H1 (cell line): ENCODE data around the gene PPP1R12B.

Experiments
- BRCA1 ChIP-seq: IDR thresholded peaks from 2 replicates; pipeline ENCODE4 v1.6.1; 2012; ENCODE audit warnings: low read depth, low read length, improper control_type of control experiment
- E2F6 ChIP-seq: IDR thresholded peaks from 2 replicates; pipeline ENCODE4 v1.6.1; 2012; ENCODE audit warnings: inconsistent platforms
- EP300 ChIP-seq, 2 experiments: IDR thresholded peaks; 1 replicate in 1 of 2; 2 replicates in 1 of 2; pipeline ENCODE4 v1.6.1; 2011 to 2012; ENCODE audit warnings: low read depth in 2 of 2, low read length in 2 of 2, mild to moderate bottlenecking in 2 of 2, borderline replicate concordance in 1 of 2, inconsistent platforms in 1 of 2, moderate library complexity in 1 of 2
- JUN ChIP-seq: IDR thresholded peaks from 2 replicates; pipeline ENCODE4 v1.6.1; 2011; ENCODE audit warnings: low read depth, mild to moderate bottlenecking, improper control_type of control experiment, low read length
- POLR2A ChIP-seq, 2 experiments: IDR thresholded peaks; 1 replicate in 1 of 2; 2 replicates in 1 of 2; pipeline ENCODE4 v1.6.1; 2011; ENCODE audit warnings: low read depth in 2 of 2, low read length in 2 of 2, mild to moderate bottlenecking in 2 of 2; ENCODE audit errors: control extremely low read depth in 1 of 2
- POLR2AphosphoS5 ChIP-seq: IDR thresholded peaks from 2 replicates; pipeline ENCODE4 v1.6.1; 2011; ENCODE audit warnings: low read depth, low read length
- RFX5 ChIP-seq: IDR thresholded peaks from 2 replicates; pipeline ENCODE4 v1.6.1; 2011; ENCODE audit warnings: low read depth, low read length, improper control_type of control experiment, borderline replicate concordance
- TAF1 ChIP-seq: IDR thresholded peaks from 2 replicates; pipeline ENCODE4 v1.6.1; 2011; ENCODE audit warnings: mild to moderate bottlenecking, low read depth, low read length
- TBP ChIP-seq: IDR thresholded peaks from 2 replicates; pipeline ENCODE4 v1.6.1; 2011; ENCODE audit warnings: low read depth, low read length, improper control_type of control experiment
- USF2 ChIP-seq: IDR thresholded peaks from 2 replicates; pipeline ENCODE4 v1.6.1; 2011; ENCODE audit warnings: low read length, improper control_type of control experiment
- TF ChIP-seq, protein P1 (sequence below), 3 experiments: IDR thresholded peaks; 1 replicate in 2 of 3; 2 replicates in 1 of 3; pipeline versions ENCODE4 v1.5.1 to v1.6.1; 2011; ENCODE audit warnings: low read length in 3 of 3, mild to moderate bottlenecking in 3 of 3, inconsistent platforms in 2 of 3, low read depth in 1 of 3, moderate library complexity in 1 of 3; ENCODE audit not compliant: insufficient read depth in 1 of 3; ENCODE audit errors: control extremely low read depth in 1 of 3
- TF ChIP-seq, protein P2 (sequence below): IDR thresholded peaks from 2 replicates; pipeline ENCODE4 v1.6.1; 2012; ENCODE audit warnings: inconsistent platforms

- TF ChIP-seq USF2 (no peak), TAF1 (no peak), BRCA1 (no peak), JUN (no peak), POLR2AphosphoS5 (no peak), RFX5 (no peak), TBP (no peak), E2F6 (no peak), EP300 (IDR thresholded peaks at IDR 0.05; ENCODE audit: borderline replicate concordance in 1 of 2, low read depth in 2 of 2, low read length in 2 of 2) (no peak), POLR2A (IDR thresholded peaks at IDR 0.05; ENCODE audit: control extremely low read depth in 1 of 2, low read depth in 2 of 2, low read length in 2 of 2) (no peak)
- TF ChIP-seq, protein P1, sequence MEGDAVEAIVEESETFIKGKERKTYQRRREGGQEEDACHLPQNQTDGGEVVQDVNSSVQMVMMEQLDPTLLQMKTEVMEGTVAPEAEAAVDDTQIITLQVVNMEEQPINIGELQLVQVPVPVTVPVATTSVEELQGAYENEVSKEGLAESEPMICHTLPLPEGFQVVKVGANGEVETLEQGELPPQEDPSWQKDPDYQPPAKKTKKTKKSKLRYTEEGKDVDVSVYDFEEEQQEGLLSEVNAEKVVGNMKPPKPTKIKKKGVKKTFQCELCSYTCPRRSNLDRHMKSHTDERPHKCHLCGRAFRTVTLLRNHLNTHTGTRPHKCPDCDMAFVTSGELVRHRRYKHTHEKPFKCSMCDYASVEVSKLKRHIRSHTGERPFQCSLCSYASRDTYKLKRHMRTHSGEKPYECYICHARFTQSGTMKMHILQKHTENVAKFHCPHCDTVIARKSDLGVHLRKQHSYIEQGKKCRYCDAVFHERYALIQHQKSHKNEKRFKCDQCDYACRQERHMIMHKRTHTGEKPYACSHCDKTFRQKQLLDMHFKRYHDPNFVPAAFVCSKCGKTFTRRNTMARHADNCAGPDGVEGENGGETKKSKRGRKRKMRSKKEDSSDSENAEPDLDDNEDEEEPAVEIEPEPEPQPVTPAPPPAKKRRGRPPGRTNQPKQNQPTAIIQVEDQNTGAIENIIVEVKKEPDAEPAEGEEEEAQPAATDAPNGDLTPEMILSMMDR (IDR thresholded peaks at IDR 0.05; ENCODE audit: control extremely low read depth in 1 of 3, insufficient read depth in 1 of 3, low read depth in 1 of 3, low read length in 3 of 3), result peak; percentile 98
- TF ChIP-seq, protein P2, sequence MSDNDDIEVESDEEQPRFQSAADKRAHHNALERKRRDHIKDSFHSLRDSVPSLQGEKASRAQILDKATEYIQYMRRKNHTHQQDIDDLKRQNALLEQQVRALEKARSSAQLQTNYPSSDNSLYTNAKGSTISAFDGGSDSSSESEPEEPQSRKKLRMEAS, result peak; percentile 39; the same call in 1 of the 2 replicates
Observed at GRCh38 chr1:202315576-202316168, 32.8 kb upstream of the PPP1R12B start.
